ENCODE results near the gene CD81. TPM values are rescaled to one million over a fixed set of nuclear protein-coding genes. Genes with fewer than 3 reads are reported as not detected.
A peak's percentile ranks its signal among the peaks of the same experiment; 100 is the strongest.

CD81 gene
- total RNA-seq, 1 donor = 195 TPM

DNA sequence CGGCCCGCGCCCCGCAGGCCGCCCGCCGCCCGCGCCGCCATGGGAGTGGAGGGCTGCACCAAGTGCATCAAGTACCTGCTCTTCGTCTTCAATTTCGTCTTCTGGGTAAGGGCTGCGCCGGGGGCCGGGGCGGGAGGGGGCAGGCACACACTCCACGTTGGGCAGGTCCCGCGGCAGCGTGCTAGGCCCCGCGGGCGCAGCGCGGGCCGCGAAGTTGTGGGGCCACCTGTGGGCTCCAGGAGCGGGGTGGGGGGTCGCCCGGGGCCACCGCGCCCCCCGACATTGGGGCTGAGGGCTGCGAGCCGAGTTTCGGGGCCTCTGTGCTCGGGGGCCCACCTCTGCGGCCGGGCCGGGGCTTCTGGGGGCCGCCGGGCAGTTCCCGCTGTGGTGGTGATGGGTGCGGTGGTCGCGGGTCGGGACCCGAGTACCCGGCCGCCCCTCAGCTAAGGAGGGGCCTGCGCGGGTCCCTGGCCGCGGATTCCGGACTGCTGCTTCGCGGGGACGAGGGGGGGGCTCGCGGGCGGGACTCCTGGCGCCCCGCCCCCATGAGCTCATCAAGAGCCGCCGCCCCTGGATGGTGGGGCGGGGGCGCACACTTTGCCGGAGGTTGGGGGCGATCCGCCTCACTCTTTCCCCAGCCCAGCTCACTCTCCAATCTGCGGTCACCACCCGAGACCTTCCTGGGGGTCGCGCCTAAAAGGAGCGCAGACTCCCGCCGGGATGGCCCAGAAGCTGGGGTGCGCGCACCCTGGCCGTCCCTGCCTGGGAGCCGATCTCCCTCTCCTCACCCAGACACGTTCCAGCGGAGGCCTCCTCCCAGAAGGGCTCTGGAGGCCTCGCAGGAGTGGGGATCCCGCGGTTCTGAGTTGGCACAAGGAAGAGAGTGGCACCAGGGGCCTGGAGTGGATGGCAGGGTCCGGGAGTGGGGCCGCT is 667 bp downstream of the CD81 start:
- H2AFZ ChIP-seq (ENCODE audit: low read length) = peak overlapping the region; percentile 41

DNA sequence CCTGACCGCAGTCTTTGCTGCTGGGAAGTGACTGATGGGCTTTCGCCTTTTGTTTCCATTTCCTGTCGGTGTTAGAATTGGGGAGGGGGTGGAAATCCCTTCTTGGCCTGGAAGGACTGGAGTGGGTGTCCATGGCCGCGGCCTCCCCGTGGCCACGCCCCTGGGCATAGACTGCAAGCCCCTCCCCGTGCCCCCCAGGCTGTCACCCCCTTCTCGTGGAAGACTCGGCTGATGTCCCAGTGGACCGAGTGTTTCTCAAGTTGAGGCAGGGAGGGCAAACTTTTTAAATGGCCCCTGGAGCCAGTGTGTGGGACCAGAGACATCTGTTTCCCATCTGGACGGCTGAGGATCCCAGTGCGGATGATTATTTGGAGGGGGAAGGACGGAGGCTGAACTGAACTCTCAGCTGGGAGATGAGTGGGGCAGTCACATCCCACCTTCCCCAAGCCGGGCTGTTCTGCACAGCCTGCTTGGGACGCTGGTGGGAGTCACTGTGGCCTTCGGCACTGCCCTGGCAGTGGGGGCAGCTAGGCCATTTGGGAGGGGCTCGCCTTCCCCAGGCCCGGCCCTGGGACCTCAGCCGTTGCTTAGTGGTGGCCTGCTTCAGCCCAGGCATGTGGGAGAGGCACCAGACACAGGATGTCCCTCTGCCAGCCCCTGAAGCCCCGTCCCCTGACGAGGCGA is 1.6 kb downstream of the CD81 start:
- Histone ChIP-seq H3K27ac (ENCODE audit: low read depth, low read length) (peak overlapping the region; percentile 77), H4K20me1 (ENCODE audit: insufficient read depth, low read length) (peaks cover 61% of the 10 kb centered on the region), H2AFZ (ENCODE audit: low read length) (no peak overlapping the region), H3K4me3 (ENCODE audit: insufficient read depth, low read length) (peak overlapping the region; percentile 93), H3K27me3 (ENCODE audit: insufficient read depth, low read length) (no peaks in the 10 kb centered on the region), H3K4me1 (ENCODE audit: insufficient read depth, low read length) (peaks cover 19% of the 10 kb centered on the region), H3K79me2 (ENCODE audit: insufficient read depth, low read length) (peaks cover 62% of the 10 kb centered on the region), H3K4me2 (ENCODE audit: insufficient read depth, low read length) (peak overlapping the region; percentile 89), H3K9me3 (ENCODE audit: low read depth, low read length) (no peaks in the 10 kb centered on the region), H3K36me3 (ENCODE audit: insufficient read depth, low read length) (peaks cover 3% of the 10 kb centered on the region)
- TF ChIP-seq CTCF (IDR thresholded peaks at IDR 0.05; ENCODE audit: extremely low read depth, low read depth, low read length) = no peak
- DNase-seq (ENCODE audit: insufficient read length, low spot score, missing footprints) = peak; percentile 96

More for the DNA sequence above, 667 bp downstream of the CD81 start:
- Histone ChIP-seq H3K9me3 (ENCODE audit: low read depth, low read length) (no peaks in the 10 kb centered on the region), H3K4me3 (ENCODE audit: insufficient read depth, low read length) (peak overlapping the region; percentile 93), H3K27ac (ENCODE audit: low read depth, low read length) (peak overlapping the region; percentile 77), H4K20me1 (ENCODE audit: insufficient read depth, low read length) (peaks cover 52% of the 10 kb centered on the region), H3K27me3 (ENCODE audit: insufficient read depth, low read length) (no peaks in the 10 kb centered on the region), H3K79me2 (ENCODE audit: insufficient read depth, low read length) (peaks cover 53% of the 10 kb centered on the region), H3K4me2 (ENCODE audit: insufficient read depth, low read length) (peak overlapping the region; percentile 89), H3K36me3 (ENCODE audit: insufficient read depth, low read length) (peaks cover 3% of the 10 kb centered on the region), H3K4me1 (ENCODE audit: insufficient read depth, low read length) (peaks cover 16% of the 10 kb centered on the region)
- peak; percentile 99 for DNase-seq (ENCODE audit: insufficient read length, low spot score, missing footprints)
- TF ChIP-seq CTCF (IDR thresholded peaks at IDR 0.05; ENCODE audit: extremely low read depth, low read depth, low read length) = no peak

- DNase-seq (ENCODE audit: insufficient read length, low spot score, missing footprints) = no peak
- H3K4me2 ChIP-seq (ENCODE audit: insufficient read depth, low read length) = peak overlapping the region; percentile 72
- H4K20me1 ChIP-seq (ENCODE audit: insufficient read depth, low read length) = peaks cover 66% of the 10 kb centered on the region
These were observed 2.5 kb downstream of the CD81 start for GRCh38 chr11:2379466-2380174.

More at GRCh38 chr11:2379466-2380174, 2.5 kb downstream of the CD81 start:
- Histone ChIP-seq H3K4me3 (ENCODE audit: insufficient read depth, low read length) (peak overlapping the region; percentile 52), H3K36me3 (ENCODE audit: insufficient read depth, low read length) (peaks cover 3% of the 10 kb centered on the region), H2AFZ (ENCODE audit: low read length) (no peak overlapping the region), H3K27me3 (ENCODE audit: insufficient read depth, low read length) (no peaks in the 10 kb centered on the region), H3K4me1 (ENCODE audit: insufficient read depth, low read length) (peaks cover 19% of the 10 kb centered on the region), H3K9me3 (ENCODE audit: low read depth, low read length) (no peaks in the 10 kb centered on the region), H3K27ac (ENCODE audit: low read depth, low read length) (peak overlapping the region; percentile 66), H3K79me2 (ENCODE audit: insufficient read depth, low read length) (peaks cover 69% of the 10 kb centered on the region)
- TF ChIP-seq CTCF (IDR thresholded peaks at IDR 0.05; ENCODE audit: extremely low read depth, low read depth, low read length) = no peak
